SK-N-SH (cell line): ENCODE data around the gene BLVRA.

Source experiments
- CTCF ChIP-seq: fragments of 200-600 bp; sonication (generic); IDR thresholded peaks from 2 replicates; pipeline ENCODE4 v1.6.1; 2017; ENCODE audit warnings: antibody characterized with exemption, mild to moderate bottlenecking, moderate library complexity
- MAX ChIP-seq: IDR thresholded peaks from 2 replicates; pipeline ENCODE4 v1.4.0; 2012; ENCODE audit warnings: low read depth
- POLR2AphosphoS5 ChIP-seq: IDR thresholded peaks from 2 replicates; pipeline ENCODE4 v1.6.1; 2012; ENCODE audit warnings: low read depth, low read length
- RCOR1 ChIP-seq: fragments of 150-350 bp; IDR thresholded peaks from 2 replicates; pipeline ENCODE4 v1.6.1; 2017; ENCODE audit warnings: antibody characterized with exemption, low read length

- TF ChIP-seq POLR2AphosphoS5 (no peak), RCOR1 (no peak), CTCF (no peak), MAX (no peak)
Measured at GRCh38 chr7:43764807-43765491, 6.5 kb downstream of the BLVRA start.
